Activated CD8-positive, alpha-beta T cell treated with anti-CD3 and anti-CD28 coated beads for 36 hours (primary cell): ENCODE measurements around the gene ITCH. TPM values are rescaled to one million over a fixed set of nuclear protein-coding genes. Genes with fewer than 3 reads are reported as not detected.

ENCODE experiments used
- ATAC-seq: fragments of 200-7000 bp; cut with Tn5 transposase; one replicate; pipeline ENCODE4 v1.10.0; 2021; ENCODE audit warnings: mild to moderate bottlenecking, moderate library complexity
- CTCF ChIA-PET: fragments of 350-600 bp; sonication (Branson Sonifier 250); formaldehyde crosslinking; loops from one replicate; lab custom pipeline; 2021; ENCODE audit warnings: antibody characterized with exemption; lab: Charles Lee
- POLR2A ChIA-PET: fragments of 350-600 bp; sonication (Branson Sonifier 250); formaldehyde crosslinking; loops from one replicate; lab custom pipeline; 2021; ENCODE audit warnings: antibody characterized with exemption; lab: Charles Lee
- DNase-seq: peaks from one replicate; pipeline ENCODE4 v3.0.0-alpha.2; 2020
- H3K27ac Mint-ChIP-seq: one replicate; pipeline ENCODE4 v1.8.0; 2021; ENCODE audit warnings: mild to moderate bottlenecking, mixed read lengths
- H3K27me3 Mint-ChIP-seq: one replicate; pipeline ENCODE4 v1.8.0; 2021; ENCODE audit warnings: mixed read lengths
- H3K36me3 Mint-ChIP-seq: one replicate; pipeline ENCODE4 v1.8.0; 2021; ENCODE audit warnings: low read depth, mixed read lengths
- H3K4me1 Mint-ChIP-seq: one replicate; pipeline ENCODE4 v1.8.0; 2021; ENCODE audit warnings: low read depth, mixed read lengths
- H3K4me3 Mint-ChIP-seq: one replicate; pipeline ENCODE4 v1.8.0; 2021; ENCODE audit warnings: mild to moderate bottlenecking, moderate library complexity, mixed read lengths
- H3K9me3 Mint-ChIP-seq: one replicate; pipeline ENCODE4 v1.8.0; 2021; ENCODE audit warnings: mixed read lengths
- intact Hi-C: fragments of 100-400 bp; cut with micrococcal nuclease; formaldehyde crosslinking; loops from one replicate; pipeline ENCODE4 v1.10.0; 2022
- total RNA-seq, 2 experiments: library from RNA; stranded (reverse); gene quantifications; one replicate each; pipeline ENCODE4 v1.2.3, GENCODE V29; 2021
- TF ChIP-seq, protein P1 (sequence below): fragments of 200-600 bp; IDR thresholded peaks from one replicate; pipeline ENCODE4 v1.8.0; 2022; ENCODE audit warnings: antibody characterized with exemption, mild to moderate bottlenecking

Gene ITCH
- total RNA-seq, 2 experiments from 2014 or later, result 46.0 to 51.8 TPM

DNA sequence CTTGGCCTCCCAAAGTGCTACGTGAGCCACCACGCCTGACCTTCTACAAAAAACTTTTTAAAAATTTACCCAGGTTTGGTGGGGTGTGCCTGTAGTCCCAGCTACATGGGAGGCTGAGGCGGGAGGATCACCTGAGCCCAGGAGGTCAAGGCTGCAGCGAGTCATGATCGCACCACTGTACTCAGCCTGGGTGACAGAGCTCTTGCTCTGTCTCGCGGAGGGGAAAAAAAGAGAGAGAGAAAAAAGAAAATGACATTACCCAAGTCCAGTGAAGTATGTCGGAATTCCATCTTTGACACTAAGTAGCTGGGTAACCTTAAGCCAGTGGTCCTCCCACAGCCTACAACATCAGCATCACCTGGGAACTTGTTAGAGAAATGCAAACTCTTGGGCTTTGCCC lies 176.7 kb downstream of the ITCH start:
- CTCF ChIA-PET, result interaction anchor here (1.3 to 4.1 kb wide), 9 partner anchors 9 to 230 kb away, joined by 4 to 56 read pairs (median 16); no protein-coding TSS in a partner anchor
- no peaks in the 10 kb centered on the region for H3K9me3 Mint-ChIP-seq
- DNase-seq (no peak), ATAC-seq (no peak)
- peaks cover 15% of the 10 kb centered on the region for H3K4me1 Mint-ChIP-seq
- TF ChIP-seq, protein P1, sequence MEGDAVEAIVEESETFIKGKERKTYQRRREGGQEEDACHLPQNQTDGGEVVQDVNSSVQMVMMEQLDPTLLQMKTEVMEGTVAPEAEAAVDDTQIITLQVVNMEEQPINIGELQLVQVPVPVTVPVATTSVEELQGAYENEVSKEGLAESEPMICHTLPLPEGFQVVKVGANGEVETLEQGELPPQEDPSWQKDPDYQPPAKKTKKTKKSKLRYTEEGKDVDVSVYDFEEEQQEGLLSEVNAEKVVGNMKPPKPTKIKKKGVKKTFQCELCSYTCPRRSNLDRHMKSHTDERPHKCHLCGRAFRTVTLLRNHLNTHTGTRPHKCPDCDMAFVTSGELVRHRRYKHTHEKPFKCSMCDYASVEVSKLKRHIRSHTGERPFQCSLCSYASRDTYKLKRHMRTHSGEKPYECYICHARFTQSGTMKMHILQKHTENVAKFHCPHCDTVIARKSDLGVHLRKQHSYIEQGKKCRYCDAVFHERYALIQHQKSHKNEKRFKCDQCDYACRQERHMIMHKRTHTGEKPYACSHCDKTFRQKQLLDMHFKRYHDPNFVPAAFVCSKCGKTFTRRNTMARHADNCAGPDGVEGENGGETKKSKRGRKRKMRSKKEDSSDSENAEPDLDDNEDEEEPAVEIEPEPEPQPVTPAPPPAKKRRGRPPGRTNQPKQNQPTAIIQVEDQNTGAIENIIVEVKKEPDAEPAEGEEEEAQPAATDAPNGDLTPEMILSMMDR, result no peak
- H3K36me3 Mint-ChIP-seq, result peaks cover 14% of the 10 kb centered on the region
- POLR2A ChIA-PET, result no interaction called here
- no peak overlapping the region for H3K4me3 Mint-ChIP-seq
- no peak overlapping the region for H3K27ac Mint-ChIP-seq
- intact Hi-C loops, result loop anchor here (5.0 kb wide), 1 partner anchor 168 kb away; no protein-coding TSS in a partner anchor
- H3K27me3 Mint-ChIP-seq, result peaks cover 2% of the 10 kb centered on the region

DNA sequence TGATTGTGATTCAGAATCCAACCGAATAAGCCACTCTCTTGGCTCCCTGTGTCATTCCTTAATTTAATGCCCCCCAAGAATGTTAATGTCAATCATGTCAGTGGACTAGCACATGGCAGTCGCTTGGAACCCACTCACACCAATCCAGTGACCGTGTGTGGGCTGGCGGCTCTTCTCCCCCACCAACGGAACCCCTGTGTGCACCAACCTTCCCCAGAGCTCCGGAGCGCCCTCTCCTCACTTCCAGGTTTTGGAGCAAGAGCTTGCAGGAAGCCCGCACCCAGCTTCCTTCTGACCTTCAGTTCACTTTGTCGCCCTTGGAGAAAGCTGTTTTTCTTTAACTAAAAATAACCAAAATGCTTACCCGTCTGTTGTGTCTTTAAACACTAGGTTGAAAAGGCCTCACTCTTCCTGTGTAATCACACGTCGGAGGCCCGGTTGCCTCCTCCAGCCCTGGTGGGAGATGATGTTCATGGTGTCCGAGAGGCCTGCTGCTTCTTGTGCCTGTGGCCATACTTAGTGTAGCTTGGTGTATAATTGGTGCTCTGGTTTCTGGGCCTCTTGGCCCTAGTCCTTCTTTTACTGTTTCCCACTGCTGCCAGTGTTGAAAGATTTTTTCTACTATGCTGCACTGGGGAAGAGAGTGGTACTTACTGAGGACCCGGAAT lies 177.7 kb downstream of the ITCH start:
- intact Hi-C loops, result no loop called here
- POLR2A ChIA-PET, result interaction anchor here (1.0 kb wide), 1 partner anchor 11 kb away, joined by 4 read pairs; no protein-coding TSS in a partner anchor
- H3K36me3 Mint-ChIP-seq, result peaks cover 13% of the 10 kb centered on the region

DNA sequence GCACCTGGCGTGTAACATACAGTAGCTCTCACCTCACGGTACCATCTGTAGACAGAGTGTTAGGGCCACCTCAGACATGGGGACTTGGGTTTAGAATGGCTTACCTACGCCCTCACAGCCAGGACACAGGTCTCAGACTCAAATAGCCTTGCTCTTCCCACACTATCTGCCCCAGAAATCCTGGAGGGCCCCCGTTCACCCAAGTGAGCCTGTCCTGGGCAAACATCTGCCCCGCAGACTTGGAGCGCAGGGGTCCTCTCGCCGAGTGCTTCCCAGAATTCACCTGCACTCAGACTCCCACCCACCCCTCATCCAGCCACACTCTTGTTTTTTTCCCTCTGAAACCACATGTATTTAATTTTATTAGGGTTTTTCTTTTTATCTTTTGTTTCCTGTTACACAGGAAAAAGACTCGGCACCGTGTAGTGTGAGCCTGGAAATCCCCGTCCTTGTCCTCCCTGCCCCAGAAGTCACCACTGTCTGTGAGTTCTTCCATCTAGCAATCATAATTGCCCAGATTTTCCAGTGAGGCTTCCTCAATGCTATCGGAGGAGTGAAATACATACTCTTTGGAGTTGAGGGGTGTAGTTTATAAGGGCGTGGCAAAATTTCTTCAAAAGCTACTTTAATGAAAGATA lies 178.3 kb downstream of the ITCH start:
- intact Hi-C loops, result no loop called here
- DNase-seq (no peak), ATAC-seq (no peak)
- peaks cover 16% of the 10 kb centered on the region for H3K4me1 Mint-ChIP-seq
- peak overlapping the region; percentile 71 for H3K27ac Mint-ChIP-seq
- POLR2A ChIA-PET, result interaction anchor here (1.0 kb wide), 1 partner anchor 11 kb away, joined by 4 read pairs; no protein-coding TSS in a partner anchor
- H3K9me3 Mint-ChIP-seq, result no peaks in the 10 kb centered on the region
- H3K36me3 Mint-ChIP-seq, result peaks cover 13% of the 10 kb centered on the region
- TF ChIP-seq, protein P1, result no peak
- CTCF ChIA-PET, result interaction anchor here (0.7 to 4.1 kb wide), 5 partner anchors 8 to 229 kb away, joined by 3 to 17 read pairs (median 8); no protein-coding TSS in a partner anchor
- peaks cover 3% of the 10 kb centered on the region for H3K27me3 Mint-ChIP-seq
- H3K4me3 Mint-ChIP-seq, result no peak overlapping the region

More for the DNA sequence above, 177.7 kb downstream of the ITCH start:
- ATAC-seq (no peak), DNase-seq (no peak)
- no peak overlapping the region for H3K4me3 Mint-ChIP-seq
- H3K27me3 Mint-ChIP-seq, result peaks cover 3% of the 10 kb centered on the region
- CTCF ChIA-PET, result interaction anchor here (0.7 to 4.1 kb wide), 8 partner anchors 9 to 229 kb away, joined by 3 to 17 read pairs (median 10); no protein-coding TSS in a partner anchor
- TF ChIP-seq, protein P1, result no peak
- no peaks in the 10 kb centered on the region for H3K9me3 Mint-ChIP-seq
- H3K27ac Mint-ChIP-seq, result peak overlapping the region; percentile 71
- H3K4me1 Mint-ChIP-seq, result peaks cover 16% of the 10 kb centered on the region

DNA sequence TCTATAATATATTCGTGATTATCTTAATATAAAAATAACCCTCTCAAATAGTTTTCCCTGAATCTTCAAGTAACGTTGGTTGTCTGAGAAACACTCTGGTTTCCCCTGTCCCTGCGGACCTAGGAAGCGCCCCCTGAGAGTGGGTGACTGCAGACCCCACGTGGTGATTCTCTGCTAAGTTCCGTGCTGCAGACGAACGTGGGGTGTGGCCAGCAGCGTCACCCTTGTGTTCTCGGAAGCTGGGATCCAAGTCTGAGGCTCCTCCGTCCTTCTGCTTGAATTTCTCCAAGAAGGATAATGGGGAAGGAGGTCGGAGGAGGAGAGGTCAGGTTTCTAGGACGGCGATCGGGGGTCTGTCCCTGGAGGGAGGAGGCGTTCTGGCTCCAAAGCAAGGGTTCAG lies 178.8 kb downstream of the ITCH start:
- Mint-ChIP-seq H3K4me3 (no peak overlapping the region), H3K9me3 (no peaks in the 10 kb centered on the region), H3K27me3 (peaks cover 4% of the 10 kb centered on the region), H3K4me1 (peaks cover 16% of the 10 kb centered on the region), H3K36me3 (peaks cover 10% of the 10 kb centered on the region), H3K27ac (peak overlapping the region; percentile 11)
- ChIA-PET POLR2A (interaction anchor here (1.2 kb wide), 1 partner anchor 16 kb away, joined by 3 read pairs; no protein-coding TSS in a partner anchor), CTCF (interaction anchor here (1.3 to 4.1 kb wide), 3 partner anchors 228 to 230 kb away, joined by 6 to 17 read pairs (median 12); no protein-coding TSS in a partner anchor)
- TF ChIP-seq, protein P1, result no peak
- intact Hi-C loops, result no loop called here
- DNase-seq (no peak), ATAC-seq (no peak)
